ENCODE measurements around the gene NCKAP5.

Gene NCKAP5

GRCh38 chr2:133085646-133086045, 482.6 kb downstream of the NCKAP5 start:
- Histone ChIP-seq H3K27me3 (no peaks in the 10 kb centered on the region), H3K4me1 (ENCODE audit: control insufficient read depth in 1 of 2, insufficient read depth in 1 of 2, low read depth in 1 of 2, low read length in 1 of 2) (no peaks in the 10 kb centered on the region), H3K36me3 (no peaks in the 10 kb centered on the region), H3K4me3 (ENCODE audit: low read depth in 1 of 2, low read length in 1 of 2) (no peak overlapping the region), H3K27ac (no peak overlapping the region), H3K9me3 (no peaks in the 10 kb centered on the region)
- TF ChIP-seq CTCF (IDR thresholded peaks at IDR 0.05) = no peak

- no peak overlapping the region for H3K4me3 ChIP-seq (ENCODE audit: low read depth in 1 of 2, low read length in 1 of 2)
- no peak overlapping the region for H3K27ac ChIP-seq
- H3K9me3 ChIP-seq = no peaks in the 10 kb centered on the region
- H3K27me3 ChIP-seq = no peaks in the 10 kb centered on the region
- no peaks in the 10 kb centered on the region for H3K4me1 ChIP-seq (ENCODE audit: control insufficient read depth in 1 of 2, insufficient read depth in 1 of 2, low read depth in 1 of 2, low read length in 1 of 2)
- no peaks in the 10 kb centered on the region for H3K36me3 ChIP-seq
- no peak for TF ChIP-seq CTCF (IDR thresholded peaks at IDR 0.05)
Observed at GRCh38 chr2:133082034-133082433, 486.2 kb downstream of the NCKAP5 start.

GRCh38 chr2:133080822-133081221, 487.4 kb downstream of the NCKAP5 start:
- TF ChIP-seq CTCF (IDR thresholded peaks at IDR 0.05) = no peak
- no peaks in the 10 kb centered on the region for H3K27me3 ChIP-seq

GRCh38 chr2:133078667-133079411, 489.4 kb downstream of the NCKAP5 start:
- TF ChIP-seq CTCF (IDR thresholded peaks at IDR 0.05) = no peak
- no peaks in the 10 kb centered on the region for H3K9me3 ChIP-seq
- H3K4me1 ChIP-seq (ENCODE audit: control insufficient read depth in 1 of 2, insufficient read depth in 1 of 2, low read depth in 1 of 2, low read length in 1 of 2) = no peaks in the 10 kb centered on the region
- H3K4me3 ChIP-seq (ENCODE audit: low read depth in 1 of 2, low read length in 1 of 2) = no peak overlapping the region
- H3K27ac ChIP-seq = no peak overlapping the region
- H3K27me3 ChIP-seq = no peaks in the 10 kb centered on the region
- no peaks in the 10 kb centered on the region for H3K36me3 ChIP-seq

More at GRCh38 chr2:133080822-133081221, 487.4 kb downstream of the NCKAP5 start:
- no peak overlapping the region for H3K27ac ChIP-seq
- H3K4me1 ChIP-seq (ENCODE audit: control insufficient read depth in 1 of 2, insufficient read depth in 1 of 2, low read depth in 1 of 2, low read length in 1 of 2) = no peaks in the 10 kb centered on the region
- H3K36me3 ChIP-seq = no peaks in the 10 kb centered on the region
- H3K4me3 ChIP-seq (ENCODE audit: low read depth in 1 of 2, low read length in 1 of 2) = no peak overlapping the region
- no peaks in the 10 kb centered on the region for H3K9me3 ChIP-seq

GRCh38 chr2:133077269-133077822, 490.9 kb downstream of the NCKAP5 start:
- H3K9me3 ChIP-seq = no peaks in the 10 kb centered on the region
- TF ChIP-seq CTCF (IDR thresholded peaks at IDR 0.05) = no peak
- H3K27me3 ChIP-seq = no peaks in the 10 kb centered on the region
- H3K4me3 ChIP-seq (ENCODE audit: low read depth in 1 of 2, low read length in 1 of 2) = no peak overlapping the region
- no peak overlapping the region for H3K27ac ChIP-seq
- no peaks in the 10 kb centered on the region for H3K4me1 ChIP-seq (ENCODE audit: control insufficient read depth in 1 of 2, insufficient read depth in 1 of 2, low read depth in 1 of 2, low read length in 1 of 2)
- no peaks in the 10 kb centered on the region for H3K36me3 ChIP-seq
